ENCODE results near the gene SLCO2A1. TPM values are rescaled to one million over a fixed set of nuclear protein-coding genes. Genes with fewer than 3 reads are reported as not detected.

Gene SLCO2A1
- total and polyA plus RNA-seq, 2 donors, result 3.0 to 25.6 TPM

DNA sequence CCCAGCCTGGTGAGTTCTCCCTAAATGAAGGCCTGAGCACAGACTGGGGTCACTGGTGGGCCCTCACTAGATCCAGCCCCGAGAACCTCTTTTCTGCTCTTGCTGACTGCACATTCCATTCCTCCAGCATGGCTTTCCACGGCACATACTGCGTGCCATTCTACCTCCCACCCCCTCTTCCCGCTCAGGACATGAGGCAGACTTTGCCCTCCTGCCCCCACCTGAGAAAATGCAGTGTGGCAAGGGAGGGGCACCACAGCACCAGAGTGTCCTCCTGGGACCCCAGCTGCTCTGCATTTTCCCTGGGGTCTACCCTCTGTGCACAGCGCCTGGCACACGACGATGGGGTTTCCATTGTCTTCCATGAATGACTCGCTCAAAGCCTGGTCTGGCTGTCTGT lies 6.1 kb upstream of the SLCO2A1 start:
- H3K4me1 ChIP-seq (ENCODE audit: insufficient read depth), result no peaks in the 10 kb centered on the region
- H3K36me3 ChIP-seq (ENCODE audit: insufficient read depth), result no peaks in the 10 kb centered on the region
- 93% methylated on average over 8 of the region's 8 CpGs for WGBS
- no peak overlapping the region for H3K27ac ChIP-seq (ENCODE audit: low read depth)
- no peak for DNase-seq (ENCODE audit: extremely low spot score)
- no peak overlapping the region for H3K4me3 ChIP-seq (ENCODE audit: low read depth, low read length)

DNA sequence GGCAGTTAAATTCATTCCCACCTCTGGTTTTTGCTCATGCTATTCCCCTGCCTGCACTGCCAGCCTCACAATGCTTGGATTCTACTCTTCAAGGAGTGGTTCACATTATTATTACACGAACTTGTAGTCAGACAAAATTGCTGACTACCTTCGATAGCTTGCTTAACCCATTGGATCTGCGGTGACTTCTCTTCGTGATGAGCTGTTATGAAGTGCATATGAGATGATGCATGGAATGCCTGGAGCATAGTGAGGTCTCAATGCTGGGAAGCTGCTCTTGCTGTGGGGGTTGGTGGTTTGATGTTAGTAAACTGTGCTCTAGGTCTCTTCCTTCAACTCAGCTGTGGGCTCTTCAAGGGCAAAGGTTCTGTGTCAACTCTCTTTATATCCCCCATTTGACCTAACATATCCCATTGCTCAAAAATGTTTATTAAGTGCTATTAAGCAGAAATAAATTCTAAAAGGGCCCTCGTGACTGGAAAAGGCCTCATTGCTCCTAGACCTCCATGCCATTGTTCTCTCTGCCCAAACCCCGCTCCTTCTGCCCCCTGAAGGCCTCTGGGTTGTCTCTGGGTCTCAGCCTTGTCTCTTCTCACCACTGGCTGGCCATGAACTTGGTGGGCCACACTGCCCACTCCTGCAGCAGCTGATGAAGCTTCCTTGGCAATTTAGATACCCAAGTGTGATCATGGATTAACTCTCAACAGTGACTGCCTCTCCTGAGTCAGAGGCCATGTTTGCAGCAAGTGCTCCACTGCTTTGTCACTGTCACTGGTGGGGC lies 4.5 kb upstream of the SLCO2A1 start:
- Histone ChIP-seq H3K36me3 (ENCODE audit: insufficient read depth) (no peaks in the 10 kb centered on the region), H3K4me1 (ENCODE audit: insufficient read depth) (no peaks in the 10 kb centered on the region), H3K27ac (ENCODE audit: low read depth) (no peak overlapping the region), H3K4me3 (ENCODE audit: low read depth, low read length) (no peak overlapping the region)
- WGBS, result 86% methylated on average over 6 of the region's 6 CpGs
- no peak for DNase-seq (ENCODE audit: extremely low spot score)

DNA sequence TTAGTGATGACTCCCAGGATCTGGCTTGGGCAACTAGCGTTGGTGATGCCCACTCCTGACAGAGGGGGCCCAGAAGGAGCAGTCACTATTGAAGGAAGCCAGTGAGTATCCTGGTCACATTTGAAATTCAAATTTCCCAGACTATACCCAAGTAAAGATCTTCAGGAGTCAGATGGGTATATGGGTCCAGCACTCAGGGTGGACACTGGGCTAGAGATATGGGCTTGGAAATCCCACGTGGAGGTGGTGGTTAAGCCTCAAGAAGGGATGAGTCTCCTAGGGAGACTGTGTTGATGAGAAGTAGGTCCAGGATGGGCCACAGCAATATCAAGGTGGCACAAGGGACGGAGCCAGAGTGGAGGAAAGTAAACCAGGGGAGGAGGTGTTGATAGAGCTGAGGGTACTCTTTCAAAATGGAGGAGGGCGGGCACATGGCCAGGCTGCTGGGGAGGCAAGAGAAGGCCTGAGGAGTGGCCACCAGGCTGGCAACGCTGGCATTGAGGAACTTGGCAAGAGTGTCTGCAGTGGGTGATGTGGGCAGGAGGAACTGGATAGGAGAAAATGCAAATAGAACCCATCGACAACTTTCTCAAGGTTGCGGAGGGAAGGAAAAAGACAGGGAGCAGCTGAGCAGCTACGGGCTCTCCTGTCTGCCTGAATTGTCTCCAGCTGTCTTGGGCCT lies 3.7 kb upstream of the SLCO2A1 start:
- Histone ChIP-seq H3K4me1 (ENCODE audit: insufficient read depth) (no peaks in the 10 kb centered on the region), H3K36me3 (ENCODE audit: insufficient read depth) (no peaks in the 10 kb centered on the region), H3K27ac (ENCODE audit: low read depth) (no peak overlapping the region), H3K4me3 (ENCODE audit: low read depth, low read length) (no peak overlapping the region)
- DNase-seq (ENCODE audit: extremely low spot score), result no peak
- 87% methylated on average over 8 of the region's 8 CpGs for WGBS

DNA sequence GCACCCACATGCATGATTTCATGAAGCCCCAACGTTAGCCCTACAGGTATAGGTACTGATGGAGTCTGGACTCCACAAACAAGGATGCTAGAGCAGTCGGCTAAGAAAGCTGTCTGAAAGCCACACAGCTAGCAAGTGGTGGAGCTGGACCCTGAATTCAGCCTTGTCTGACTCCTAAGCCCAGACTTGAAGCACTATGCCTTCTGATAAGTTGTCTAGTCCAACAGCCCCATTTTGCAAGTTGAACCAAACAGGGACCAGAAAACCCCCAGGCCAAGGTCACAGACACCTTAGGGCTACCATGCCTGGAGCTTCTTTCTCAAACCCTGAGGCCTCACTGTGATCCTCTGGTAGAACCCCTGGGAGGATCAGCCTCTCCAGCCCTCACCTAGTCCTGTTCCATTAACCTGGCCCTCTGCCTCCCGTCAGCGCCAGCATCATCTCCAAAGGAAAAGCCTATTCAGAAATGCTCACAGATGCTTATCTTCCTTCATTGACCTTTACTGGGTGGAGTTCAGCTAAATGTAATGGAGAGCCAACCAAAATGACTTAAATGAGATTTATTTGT lies 1.7 kb upstream of the SLCO2A1 start:
- no peak for DNase-seq (ENCODE audit: extremely low spot score)
- no peak overlapping the region for H3K4me3 ChIP-seq (ENCODE audit: low read depth, low read length)
- no peaks in the 10 kb centered on the region for H3K36me3 ChIP-seq (ENCODE audit: insufficient read depth)
- WGBS, result 89% methylated on average over 4 of the region's 4 CpGs
- H3K27ac ChIP-seq (ENCODE audit: low read depth), result no peak overlapping the region
- H3K4me1 ChIP-seq (ENCODE audit: insufficient read depth), result no peaks in the 10 kb centered on the region

DNA sequence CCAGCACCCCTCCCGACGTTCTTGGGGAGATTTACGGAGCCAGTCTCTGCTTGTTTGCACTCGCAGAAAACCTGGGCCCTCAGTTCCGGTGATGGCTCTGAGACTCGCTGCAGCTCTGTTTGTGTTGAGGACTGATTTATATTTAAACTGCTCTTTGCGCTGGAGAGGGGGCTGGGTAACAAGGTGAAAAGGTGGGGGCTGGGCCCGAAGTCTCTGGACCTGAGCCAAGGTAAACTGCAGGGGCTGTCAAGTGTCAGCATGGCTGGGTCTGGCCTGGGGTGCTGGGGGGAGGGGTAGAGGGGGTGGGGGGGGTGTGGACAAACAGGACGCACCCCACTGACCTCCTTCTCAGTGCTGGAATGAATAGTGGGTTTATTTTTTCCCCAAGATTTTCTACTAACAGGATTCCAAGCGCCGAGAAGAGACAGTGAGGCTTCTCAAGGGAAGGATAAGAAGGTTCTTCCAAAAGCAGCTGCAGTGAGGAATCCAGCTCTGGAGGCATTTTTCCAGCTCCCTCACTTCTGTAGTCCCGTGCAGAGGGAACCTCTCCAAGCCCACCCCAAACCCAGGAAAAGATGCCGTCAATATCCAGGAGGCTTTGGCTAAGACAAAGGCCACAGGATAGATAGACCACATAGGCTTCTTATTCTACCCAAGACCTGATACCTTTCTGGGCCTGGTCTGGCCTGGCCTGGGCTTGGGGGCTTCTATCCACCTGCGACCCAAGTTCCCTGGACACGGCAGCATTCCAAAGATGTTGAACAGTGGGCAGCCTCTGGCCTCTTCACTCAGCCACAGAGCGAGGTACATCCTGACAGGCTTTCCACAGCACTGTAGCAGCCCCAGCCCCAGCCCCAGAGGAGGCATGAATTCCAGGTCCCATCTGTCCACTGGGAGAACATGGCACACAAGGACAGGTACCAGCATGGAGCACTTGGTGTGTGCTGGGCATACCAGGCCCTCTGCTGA lies 938 bp upstream of the SLCO2A1 start:
- H3K27ac ChIP-seq (ENCODE audit: low read depth), result no peak overlapping the region
- H3K4me3 ChIP-seq (ENCODE audit: low read depth, low read length), result peak overlapping the region; percentile 47

DNA sequence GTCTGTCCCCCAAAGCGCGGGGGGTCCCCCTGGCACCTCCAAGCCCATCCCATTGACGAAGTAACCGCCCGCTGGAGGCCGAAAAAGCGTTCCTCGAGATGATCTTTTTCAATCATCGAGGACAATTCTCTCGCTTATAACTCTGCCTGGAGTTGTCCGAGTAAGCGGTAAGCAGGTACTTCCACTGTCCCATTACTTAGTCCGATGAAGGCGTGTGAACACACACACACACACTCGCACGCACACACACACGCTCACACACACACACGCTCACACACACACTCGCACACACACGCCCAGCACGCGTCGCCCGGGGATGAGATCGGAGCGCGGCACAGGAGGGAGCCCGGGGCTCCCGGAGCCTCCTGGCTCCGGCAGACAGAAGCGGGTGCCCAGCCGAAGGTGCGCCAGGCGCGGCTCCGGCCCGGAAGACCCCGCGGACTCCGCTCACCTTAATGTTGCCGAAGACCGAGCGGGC lies 430 bp downstream of the SLCO2A1 start:
- Histone ChIP-seq H3K4me1 (ENCODE audit: insufficient read depth) (no peaks in the 10 kb centered on the region), H3K27ac (ENCODE audit: low read depth) (no peak overlapping the region), H3K36me3 (ENCODE audit: insufficient read depth) (no peaks in the 10 kb centered on the region), H3K4me3 (ENCODE audit: low read depth, low read length) (peak overlapping the region; percentile 47)
- no peak for DNase-seq (ENCODE audit: extremely low spot score)
- under 1% methylated on average over 43 of the region's 43 CpGs for WGBS

More for the DNA sequence above, 938 bp upstream of the SLCO2A1 start:
- no peaks in the 10 kb centered on the region for H3K4me1 ChIP-seq (ENCODE audit: insufficient read depth)
- DNase-seq (ENCODE audit: extremely low spot score), result peak; percentile 51
- no peaks in the 10 kb centered on the region for H3K36me3 ChIP-seq (ENCODE audit: insufficient read depth)
- WGBS, result 35% methylated on average over 16 of the region's 16 CpGs

DNA sequence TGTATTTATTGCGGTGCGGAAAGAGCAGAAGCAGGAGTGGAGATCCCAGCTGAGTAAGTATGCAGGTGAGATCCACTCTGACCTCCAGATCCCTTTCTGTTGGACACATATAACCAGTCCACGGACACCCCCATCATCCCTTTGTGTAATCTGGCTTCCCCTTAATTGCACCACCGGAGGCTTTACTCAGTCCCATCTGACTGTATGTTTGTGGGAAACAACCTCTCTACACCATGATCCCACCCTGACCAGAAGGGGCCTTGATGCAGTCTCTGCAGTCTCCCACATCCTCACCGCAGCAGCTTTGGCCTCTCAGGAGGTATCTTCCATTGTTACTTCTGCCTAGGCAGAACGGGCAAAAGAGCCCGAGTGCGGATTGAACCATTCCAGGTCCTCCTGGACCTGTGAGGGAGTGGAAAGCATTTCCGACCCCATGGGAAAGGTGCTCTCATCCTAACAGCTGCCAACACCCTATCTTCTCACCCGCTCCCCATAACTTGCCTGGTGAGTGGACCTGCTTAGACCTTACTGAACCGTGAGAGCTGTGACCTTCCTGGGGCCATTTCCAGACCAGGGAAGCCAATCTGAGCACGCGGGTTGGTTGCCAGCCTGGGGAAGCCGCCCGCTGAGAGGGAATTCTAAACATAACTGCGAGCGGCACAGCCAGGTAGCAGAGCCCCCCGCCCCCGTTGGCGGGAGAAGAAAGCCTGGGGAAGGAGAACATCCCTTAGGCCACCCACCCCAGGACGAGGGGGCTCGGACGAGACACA lies 1.1 kb downstream of the SLCO2A1 start:
- no peaks in the 10 kb centered on the region for H3K36me3 ChIP-seq (ENCODE audit: insufficient read depth)
- peak overlapping the region; percentile 47 for H3K4me3 ChIP-seq (ENCODE audit: low read depth, low read length)
- 28% methylated on average over 23 of the region's 23 CpGs for WGBS
- DNase-seq (ENCODE audit: extremely low spot score), result no peak
- no peak overlapping the region for H3K27ac ChIP-seq (ENCODE audit: low read depth)
- no peaks in the 10 kb centered on the region for H3K4me1 ChIP-seq (ENCODE audit: insufficient read depth)

DNA sequence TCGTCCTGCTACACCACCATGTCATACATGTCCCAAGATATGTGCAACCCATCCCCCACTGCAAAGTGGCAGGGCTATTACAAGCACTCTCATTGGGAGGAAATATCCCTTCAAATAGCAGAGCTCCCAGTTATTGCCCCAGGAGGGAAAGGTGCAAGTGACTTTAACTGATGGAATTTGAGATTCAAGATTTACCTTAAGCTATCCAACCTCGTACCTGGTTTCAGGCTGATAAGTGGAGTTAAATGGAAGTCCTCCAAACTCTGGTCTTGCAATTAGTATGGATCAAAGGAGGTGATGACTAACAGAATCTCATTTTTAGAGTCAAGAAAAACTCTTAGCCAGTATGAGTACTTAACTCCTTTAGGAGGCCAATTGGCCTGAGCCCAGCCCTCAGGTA lies 2.1 kb downstream of the SLCO2A1 start:
- Histone ChIP-seq H3K27ac (ENCODE audit: low read depth) (no peak overlapping the region), H3K4me1 (ENCODE audit: insufficient read depth) (no peaks in the 10 kb centered on the region), H3K36me3 (ENCODE audit: insufficient read depth) (no peaks in the 10 kb centered on the region), H3K4me3 (ENCODE audit: low read depth, low read length) (peak overlapping the region; percentile 12)
- WGBS, result 62% methylated on average over 2 of the region's 2 CpGs
- no peak for DNase-seq (ENCODE audit: extremely low spot score)

DNA sequence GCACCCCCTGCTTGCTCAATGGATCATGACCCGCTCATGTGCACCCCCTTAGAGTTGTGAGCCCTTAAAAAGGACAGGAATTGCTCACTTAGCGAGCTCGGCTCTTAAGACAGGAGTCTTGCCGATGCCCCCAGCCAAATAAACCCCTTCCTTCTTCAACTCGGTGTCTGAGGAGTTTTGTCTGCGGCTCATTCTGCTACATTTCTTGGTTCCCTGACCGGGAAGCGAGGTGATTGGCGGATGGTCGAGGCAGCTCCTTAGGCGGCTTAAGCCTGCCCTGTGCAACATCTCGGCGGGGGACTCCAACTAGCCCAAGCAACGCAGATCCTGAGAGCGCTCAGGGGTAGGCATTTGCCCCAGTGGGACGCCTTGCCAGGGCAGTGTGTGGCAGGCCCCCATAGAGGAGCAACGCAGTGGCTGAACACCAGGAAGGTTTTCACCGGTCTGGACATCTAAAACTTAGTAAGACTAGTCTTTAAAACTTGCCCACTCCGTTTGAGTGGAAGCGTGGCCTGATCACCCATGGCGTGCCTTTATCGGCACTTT lies 9.5 kb downstream of the SLCO2A1 start:
- Histone ChIP-seq H3K4me3 (ENCODE audit: low read depth, low read length) (no peak overlapping the region), H3K27ac (ENCODE audit: low read depth) (no peak overlapping the region), H3K4me1 (ENCODE audit: insufficient read depth) (no peaks in the 10 kb centered on the region), H3K36me3 (ENCODE audit: insufficient read depth) (no peaks in the 10 kb centered on the region)
- no peak for DNase-seq (ENCODE audit: extremely low spot score)
- 94% methylated on average over 22 of the region's 22 CpGs for WGBS

DNA sequence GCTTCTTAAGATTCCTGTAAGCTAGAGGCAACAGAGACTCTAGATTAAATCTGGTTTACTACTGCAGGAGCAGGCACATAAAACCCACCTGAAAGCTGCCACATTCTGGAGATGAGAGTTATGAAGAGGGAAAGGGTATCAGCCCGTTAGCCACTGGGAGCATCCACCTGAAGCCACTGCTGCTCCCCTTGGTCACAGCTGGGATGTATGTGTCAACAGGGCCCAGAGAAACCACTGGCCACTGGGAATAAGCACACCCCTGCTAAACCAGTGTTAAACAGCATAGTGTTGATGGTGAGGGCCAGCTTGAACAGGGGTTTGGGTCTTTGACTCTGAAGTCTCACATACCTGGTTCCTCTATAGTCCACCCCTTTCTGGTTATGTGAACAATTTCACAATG lies 10.9 kb downstream of the SLCO2A1 start:
- Histone ChIP-seq H3K36me3 (ENCODE audit: insufficient read depth) (no peaks in the 10 kb centered on the region), H3K27ac (ENCODE audit: low read depth) (no peak overlapping the region), H3K4me1 (ENCODE audit: insufficient read depth) (no peaks in the 10 kb centered on the region), H3K4me3 (ENCODE audit: low read depth, low read length) (no peak overlapping the region)
- DNase-seq (ENCODE audit: extremely low spot score), result no peak
- WGBS, result 48% methylated on average over 1 of the region's 1 CpG

DNA sequence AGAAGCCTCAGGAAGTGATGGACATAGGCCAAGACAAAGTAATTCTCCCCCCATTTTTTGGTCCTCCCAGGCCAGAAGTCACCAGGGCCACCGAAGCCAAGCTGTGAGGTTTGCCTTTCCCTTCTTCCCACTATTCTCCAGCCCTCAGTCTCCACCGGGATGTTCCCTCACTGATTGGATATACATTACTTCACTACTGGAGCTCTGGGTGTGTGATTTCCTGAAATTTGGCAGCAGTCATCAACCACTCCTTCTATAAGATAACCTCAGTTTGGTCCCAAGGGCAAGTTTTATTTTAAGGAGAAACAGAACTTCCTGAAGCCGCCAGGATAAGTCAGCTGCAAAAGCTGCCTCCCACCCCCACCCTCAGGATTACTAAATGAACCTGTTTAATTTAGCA lies 11.3 kb downstream of the SLCO2A1 start:
- DNase-seq (ENCODE audit: extremely low spot score), result no peak
- Histone ChIP-seq H3K36me3 (ENCODE audit: insufficient read depth) (no peaks in the 10 kb centered on the region), H3K27ac (ENCODE audit: low read depth) (no peak overlapping the region), H3K4me1 (ENCODE audit: insufficient read depth) (no peaks in the 10 kb centered on the region), H3K4me3 (ENCODE audit: low read depth, low read length) (no peak overlapping the region)
- WGBS, result 49% methylated on average over 3 of the region's 3 CpGs

DNA sequence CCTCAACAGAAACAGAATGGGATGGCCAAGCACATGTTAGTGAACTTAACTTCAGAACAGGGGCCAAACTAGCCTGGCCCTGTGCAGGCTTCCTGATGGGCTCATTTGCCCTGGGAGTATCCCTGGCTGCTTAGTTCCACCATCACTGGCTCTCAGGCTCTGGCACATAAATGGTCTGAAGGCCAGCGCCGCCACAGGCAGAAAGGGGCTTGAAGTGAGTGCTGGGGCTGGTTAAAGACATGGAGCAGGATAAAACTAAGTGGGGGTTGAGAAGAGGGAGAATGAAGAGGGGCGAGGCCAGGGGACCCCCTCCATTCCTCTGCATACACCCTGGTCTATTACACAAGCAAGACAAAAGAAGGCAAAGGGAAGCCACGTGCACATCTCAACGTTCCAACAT lies 12.2 kb downstream of the SLCO2A1 start:
- H3K4me1 ChIP-seq (ENCODE audit: insufficient read depth), result no peaks in the 10 kb centered on the region
- WGBS, result 86% methylated on average over 5 of the region's 5 CpGs
- no peaks in the 10 kb centered on the region for H3K36me3 ChIP-seq (ENCODE audit: insufficient read depth)
- no peak for DNase-seq (ENCODE audit: extremely low spot score)
- H3K27ac ChIP-seq (ENCODE audit: low read depth), result no peak overlapping the region
- H3K4me3 ChIP-seq (ENCODE audit: low read depth, low read length), result no peak overlapping the region
